Measurements from ENCODE around the gene MFGE8.
"Not testable (repeated sequence)": the region's sequence is repeated elsewhere in the genome, so short reads cannot be mapped to it uniquely, and the experiment has no call there.

Gene MFGE8

DNA sequence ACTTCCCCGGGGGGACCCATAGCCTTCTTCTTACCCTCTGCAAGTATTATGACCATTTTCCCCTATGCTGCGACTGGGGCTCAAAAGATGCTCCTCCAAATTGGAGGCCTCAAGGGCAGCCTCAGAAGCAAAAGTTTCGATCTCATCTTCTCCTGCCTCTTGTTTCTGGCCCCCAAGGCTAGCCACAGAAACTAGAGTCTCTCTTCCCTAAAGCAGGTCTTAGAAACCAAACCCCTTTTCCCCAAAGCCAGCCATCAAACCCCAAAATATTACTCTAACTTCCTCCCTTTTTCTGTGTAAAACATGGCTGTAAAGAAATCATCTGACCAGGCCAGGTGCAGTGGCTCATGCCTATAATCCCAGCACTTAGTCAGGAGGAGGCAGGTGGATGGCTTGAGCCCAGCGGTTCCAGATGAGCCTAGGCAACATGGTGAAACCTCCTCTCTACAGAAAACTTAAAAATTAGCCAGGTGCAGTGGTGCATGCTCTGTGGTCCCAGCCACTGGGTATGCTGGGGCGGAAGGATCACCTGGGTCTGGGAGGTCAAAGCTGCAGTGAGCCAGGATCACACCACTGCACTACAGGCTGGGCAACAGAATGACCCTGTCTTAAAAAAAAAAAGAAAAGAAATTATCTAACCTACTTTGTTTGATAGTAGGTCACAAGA, 36.7 kb upstream of the MFGE8 start:
- H3K4me3 ChIP-seq (ENCODE audit: low read depth, low read length): no peak overlapping the region
- DNase-seq (ENCODE audit: low read depth): no peak
- TF ChIP-seq, protein P1, sequence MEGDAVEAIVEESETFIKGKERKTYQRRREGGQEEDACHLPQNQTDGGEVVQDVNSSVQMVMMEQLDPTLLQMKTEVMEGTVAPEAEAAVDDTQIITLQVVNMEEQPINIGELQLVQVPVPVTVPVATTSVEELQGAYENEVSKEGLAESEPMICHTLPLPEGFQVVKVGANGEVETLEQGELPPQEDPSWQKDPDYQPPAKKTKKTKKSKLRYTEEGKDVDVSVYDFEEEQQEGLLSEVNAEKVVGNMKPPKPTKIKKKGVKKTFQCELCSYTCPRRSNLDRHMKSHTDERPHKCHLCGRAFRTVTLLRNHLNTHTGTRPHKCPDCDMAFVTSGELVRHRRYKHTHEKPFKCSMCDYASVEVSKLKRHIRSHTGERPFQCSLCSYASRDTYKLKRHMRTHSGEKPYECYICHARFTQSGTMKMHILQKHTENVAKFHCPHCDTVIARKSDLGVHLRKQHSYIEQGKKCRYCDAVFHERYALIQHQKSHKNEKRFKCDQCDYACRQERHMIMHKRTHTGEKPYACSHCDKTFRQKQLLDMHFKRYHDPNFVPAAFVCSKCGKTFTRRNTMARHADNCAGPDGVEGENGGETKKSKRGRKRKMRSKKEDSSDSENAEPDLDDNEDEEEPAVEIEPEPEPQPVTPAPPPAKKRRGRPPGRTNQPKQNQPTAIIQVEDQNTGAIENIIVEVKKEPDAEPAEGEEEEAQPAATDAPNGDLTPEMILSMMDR (conservative IDR thresholded peaks at IDR 0.05; ENCODE audit: low read depth, low read length): no peak

DNA sequence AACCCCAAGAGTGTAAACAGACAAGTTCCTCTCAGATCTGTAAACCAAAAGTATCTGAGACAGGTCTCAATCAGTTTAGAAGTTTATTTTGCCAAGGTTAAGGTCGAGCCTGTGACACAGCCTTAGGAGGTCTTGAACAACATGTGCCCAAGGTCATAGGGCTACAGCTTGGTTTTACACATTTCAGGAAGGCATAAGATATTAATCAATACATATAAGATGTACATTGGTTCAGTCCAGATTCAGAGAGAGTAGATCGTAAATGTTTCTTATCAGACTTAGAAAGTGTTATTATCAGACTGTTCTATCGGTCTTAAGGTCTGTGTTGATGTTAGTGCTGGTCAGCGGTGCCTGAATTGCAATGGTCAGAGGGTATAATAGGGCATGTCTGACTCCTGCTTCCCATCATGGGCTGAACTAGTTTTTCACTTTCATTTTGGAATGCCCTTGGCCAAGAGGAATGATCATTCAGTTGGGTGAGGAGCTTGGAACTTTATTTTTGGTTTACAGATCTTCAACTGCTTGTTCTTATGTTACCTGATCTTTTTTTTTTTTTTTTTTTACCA, 27.0 kb upstream of the MFGE8 start:
- no peak for DNase-seq (ENCODE audit: low read depth)

DNA sequence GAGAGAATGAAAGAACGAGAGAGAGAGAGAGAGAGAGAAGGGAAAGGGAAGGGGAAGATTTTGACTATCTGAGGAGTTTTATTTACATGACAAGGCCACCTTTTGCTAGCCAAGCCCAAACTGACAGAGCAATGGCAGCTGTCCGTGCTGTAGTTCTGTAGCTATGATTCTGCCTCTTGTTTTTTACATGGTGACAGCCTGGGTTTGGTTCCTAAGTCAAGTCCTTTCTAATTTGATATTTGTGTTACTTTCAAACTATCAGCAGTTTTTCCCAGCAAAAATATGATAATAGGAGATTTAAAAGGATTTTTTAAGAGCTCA, 26.3 kb upstream of the MFGE8 start:
- DNase-seq (ENCODE audit: low read depth): no peak
- no peak overlapping the region for H3K4me3 ChIP-seq (ENCODE audit: low read depth, low read length)
- TF ChIP-seq, protein P1 (conservative IDR thresholded peaks at IDR 0.05; ENCODE audit: low read depth, low read length): no peak

More for the DNA sequence above, 27.0 kb upstream of the MFGE8 start:
- no peak overlapping the region for H3K4me3 ChIP-seq (ENCODE audit: low read depth, low read length)
- TF ChIP-seq, protein P1 (conservative IDR thresholded peaks at IDR 0.05; ENCODE audit: low read depth, low read length): no peak

DNA sequence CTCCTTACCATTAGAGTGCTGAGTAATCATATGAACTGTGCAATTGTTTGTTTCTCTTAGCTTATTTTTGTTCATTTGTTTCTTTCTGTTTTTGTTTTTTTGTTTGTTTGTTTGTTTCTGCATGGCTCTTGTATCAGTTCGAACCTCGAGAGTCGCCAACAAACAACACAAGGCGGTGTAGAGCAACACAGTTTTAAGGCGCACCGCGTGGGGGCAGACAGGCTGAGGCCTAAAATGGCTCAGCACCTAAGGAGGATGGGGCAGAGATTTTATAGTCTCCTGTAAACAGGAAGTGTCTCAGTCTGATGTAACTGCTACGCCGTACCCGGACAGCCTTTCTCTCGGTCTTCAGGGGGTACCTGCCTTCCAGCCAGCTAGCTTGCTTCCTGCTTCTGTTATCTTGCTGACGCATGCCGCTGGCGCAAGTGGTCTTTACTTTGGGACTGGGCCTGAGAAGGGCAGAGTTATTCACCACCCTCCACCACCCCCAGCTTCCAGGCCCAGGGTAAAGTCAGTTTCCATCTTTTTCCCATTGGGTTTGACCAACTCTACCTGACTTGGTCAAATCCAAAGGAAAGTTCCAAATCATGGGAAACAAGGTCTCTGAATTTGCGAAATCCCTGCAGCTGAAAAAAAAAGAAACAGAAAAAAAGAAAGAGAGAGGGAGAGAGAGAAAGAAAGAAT, 25.8 kb upstream of the MFGE8 start:
- TF ChIP-seq, protein P1 (conservative IDR thresholded peaks at IDR 0.05; ENCODE audit: low read depth, low read length): no peak
- no peak overlapping the region for H3K4me3 ChIP-seq (ENCODE audit: low read depth, low read length)
- no peak for DNase-seq (ENCODE audit: low read depth)

DNA sequence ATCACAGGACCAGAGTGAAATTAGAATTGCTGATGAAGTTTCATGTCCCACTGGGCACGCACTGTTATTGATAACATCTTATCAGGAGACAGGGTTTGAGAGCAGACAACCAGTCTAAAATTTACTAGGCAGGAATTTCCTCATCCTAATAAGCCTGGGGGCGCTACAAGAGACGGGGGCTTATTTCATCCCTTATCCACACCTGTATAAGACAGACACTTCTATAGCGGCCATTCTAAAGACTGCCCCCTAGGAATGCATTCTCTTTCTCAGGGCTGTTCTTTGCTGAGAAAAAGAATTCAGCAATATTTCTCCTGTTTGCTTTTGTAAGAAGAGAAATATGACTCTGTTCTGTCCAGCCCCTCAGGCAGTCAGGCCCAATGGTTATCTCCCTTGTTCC, 21.3 kb upstream of the MFGE8 start:
- H3K4me3 ChIP-seq (ENCODE audit: low read depth, low read length): not testable (repeated sequence)

DNA sequence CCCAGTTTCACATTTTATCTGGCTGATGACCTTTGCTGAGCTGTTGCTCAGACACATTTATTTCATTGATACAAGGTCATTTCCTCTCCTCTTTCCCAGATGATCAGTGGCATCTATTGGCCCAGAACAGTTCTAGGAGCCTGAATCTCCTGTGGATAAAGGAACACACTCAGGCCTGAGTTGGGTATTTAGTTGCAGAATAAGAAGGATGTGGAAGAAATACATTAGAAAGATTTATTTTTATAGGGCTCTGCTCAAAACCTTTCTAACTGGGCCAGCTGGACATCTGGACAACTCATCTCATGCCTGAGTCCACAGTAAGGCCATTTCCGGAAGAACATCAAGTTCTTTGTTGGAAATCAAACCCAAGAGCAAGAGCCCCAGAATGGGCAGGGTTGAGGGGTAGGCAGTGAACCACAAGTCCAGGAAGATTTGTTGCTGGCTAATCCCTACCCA, 19.7 kb upstream of the MFGE8 start:
- no peak for DNase-seq (ENCODE audit: low read depth)
- no peak overlapping the region for H3K4me3 ChIP-seq (ENCODE audit: low read depth, low read length)
- TF ChIP-seq, protein P1 (conservative IDR thresholded peaks at IDR 0.05; ENCODE audit: low read depth, low read length): no peak

More for the DNA sequence above, 21.3 kb upstream of the MFGE8 start:
- DNase-seq (ENCODE audit: low read depth): not testable (repeated sequence)

DNA sequence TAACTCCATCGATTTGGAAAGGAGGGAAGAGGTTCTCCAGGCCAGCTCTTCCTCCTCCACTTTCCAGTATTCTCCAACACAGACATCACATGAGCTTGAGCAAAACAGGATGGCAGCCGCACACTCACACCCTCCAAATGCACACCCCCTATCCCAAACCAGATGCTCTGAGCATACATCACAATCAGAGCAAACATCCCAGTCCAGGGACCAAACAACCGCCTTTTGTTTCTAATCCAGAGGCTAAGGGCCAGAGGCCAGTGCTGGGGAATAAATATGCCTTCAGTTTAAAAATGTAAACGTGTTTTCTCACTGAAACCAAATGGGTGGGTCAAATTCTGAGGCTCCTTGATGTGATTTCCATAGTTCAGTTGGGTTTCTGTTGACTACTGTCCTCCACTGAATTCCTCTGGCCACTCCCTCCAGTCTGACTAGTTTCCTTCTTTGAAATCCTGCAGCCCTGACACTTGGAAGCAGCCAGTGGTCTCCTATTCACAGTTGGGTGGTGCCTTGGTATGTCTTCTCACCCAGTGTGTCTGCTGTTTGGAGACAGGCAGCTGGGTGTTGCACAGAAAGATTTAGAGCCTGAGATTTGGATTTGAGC, 19.2 kb upstream of the MFGE8 start:
- DNase-seq (ENCODE audit: low read depth): no peak
- H3K4me3 ChIP-seq (ENCODE audit: low read depth, low read length): no peak overlapping the region
- TF ChIP-seq, protein P1 (conservative IDR thresholded peaks at IDR 0.05; ENCODE audit: low read depth, low read length): no peak
